Suprapubic skin (tissue), 2 donors: ENCODE data around the gene OGDHL.

Source experiments
- EP300 ChIP-seq: sonication (generic); formaldehyde crosslinking; IDR thresholded peaks from one replicate; pipeline ENCODE4 v1.6.1; 2017; ENCODE audit warnings: antibody characterized with exemption
- POLR2A ChIP-seq, 2 donors: fragments of 450-650 bp; IDR thresholded peaks; one replicate each; pipeline ENCODE4 v1.6.1; 2017; ENCODE audit warnings: antibody characterized with exemption in 2 of 2, mild to moderate bottlenecking in 2 of 2, moderate library complexity in 2 of 2

DNA sequence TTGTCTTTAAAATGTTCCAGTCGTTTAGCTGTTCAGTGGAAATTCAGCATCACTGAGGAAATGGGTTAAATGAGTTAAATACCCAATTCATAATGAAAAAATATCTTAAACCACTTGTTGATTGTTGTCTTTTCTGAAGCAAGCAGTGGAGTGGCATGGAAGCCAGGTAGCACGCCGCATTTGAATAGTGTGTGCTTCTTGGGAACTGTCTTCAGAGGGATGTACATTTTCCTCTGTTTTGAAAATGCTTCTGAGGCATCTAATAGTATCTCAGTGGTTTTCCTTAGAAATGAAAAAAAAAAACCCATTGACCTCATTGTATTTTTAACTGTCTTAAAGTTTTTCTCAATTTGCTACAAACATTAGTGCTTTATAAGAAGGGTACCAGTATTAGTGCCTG is 54.5 kb downstream of the OGDHL start:
- no peak for TF ChIP-seq POLR2A (IDR thresholded peaks at IDR 0.05)
- no peak for TF ChIP-seq EP300
